DLD1 (cell line): Measurements from ENCODE around the gene KCTD2.
"Not testable (repeated sequence)": the region's sequence is repeated elsewhere in the genome, so short reads cannot be mapped to it uniquely, and the experiment has no call there.

ENCODE experiments used
- in situ Hi-C: cut with HindIII; loops from 2 replicates; pipeline ENCODE4 v1.10.0; 2017; ENCODE audit warnings: low sequenced_read_pairs

The KCTD2 gene

DNA sequence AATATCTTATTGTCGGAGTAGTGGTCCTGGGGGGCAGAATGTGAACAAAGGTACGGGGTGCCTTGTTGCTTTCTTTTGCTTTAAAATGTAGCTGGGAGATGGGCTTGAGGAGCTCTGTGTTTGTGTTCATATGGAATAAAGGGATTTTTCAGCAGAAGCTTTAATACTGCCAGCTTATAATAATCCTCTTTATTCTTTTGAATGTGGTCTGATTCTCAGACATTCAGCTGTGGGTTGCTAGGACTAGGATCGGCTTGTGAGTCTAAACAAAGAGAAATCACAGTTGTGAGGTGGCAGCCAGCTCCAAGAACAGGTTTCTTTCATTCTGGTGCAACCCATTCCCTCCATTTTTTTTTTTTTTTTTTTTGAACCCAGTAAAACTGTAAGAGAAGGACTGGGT, 27.3 kb upstream of the KCTD2 start:
- in situ Hi-C loops: no loop called here

DNA sequence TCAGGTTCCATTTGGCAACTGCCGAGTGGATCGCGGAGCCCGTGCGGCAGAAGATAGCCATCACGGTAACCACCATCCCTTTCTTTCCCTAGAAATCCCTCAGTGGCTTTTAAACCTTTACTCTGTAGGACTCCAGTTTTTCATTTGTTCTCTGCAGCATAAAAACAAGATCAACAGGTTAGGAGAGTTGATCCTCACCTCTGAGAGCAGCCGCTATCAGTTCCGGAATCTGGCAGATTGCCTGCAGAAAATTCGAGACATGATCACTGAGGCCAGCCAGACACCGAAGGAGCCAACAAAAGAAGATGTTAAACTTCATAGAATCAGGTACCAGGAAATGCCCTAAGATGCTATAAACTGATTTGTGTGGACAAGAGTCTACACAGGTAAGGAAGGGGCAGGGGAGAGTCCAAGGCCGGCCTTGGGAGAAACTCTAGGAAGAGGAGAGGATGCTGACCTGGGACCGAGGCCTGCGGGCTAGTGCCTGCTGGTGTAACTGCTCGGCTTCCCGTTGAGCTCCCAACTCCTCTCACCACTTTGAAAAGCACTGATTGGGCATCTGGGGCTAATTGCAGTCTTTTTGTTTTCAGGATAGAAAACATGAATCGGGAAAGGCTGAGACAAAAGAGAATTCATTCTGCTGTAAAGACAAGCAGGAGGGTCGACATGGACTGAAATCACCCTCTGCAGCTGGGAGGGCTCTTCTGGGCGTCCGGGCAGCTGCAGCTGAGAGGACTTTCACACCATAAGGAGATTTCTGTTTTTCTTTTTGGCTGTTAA, 26.5 kb upstream of the KCTD2 start:
- in situ Hi-C loops: no loop called here

DNA sequence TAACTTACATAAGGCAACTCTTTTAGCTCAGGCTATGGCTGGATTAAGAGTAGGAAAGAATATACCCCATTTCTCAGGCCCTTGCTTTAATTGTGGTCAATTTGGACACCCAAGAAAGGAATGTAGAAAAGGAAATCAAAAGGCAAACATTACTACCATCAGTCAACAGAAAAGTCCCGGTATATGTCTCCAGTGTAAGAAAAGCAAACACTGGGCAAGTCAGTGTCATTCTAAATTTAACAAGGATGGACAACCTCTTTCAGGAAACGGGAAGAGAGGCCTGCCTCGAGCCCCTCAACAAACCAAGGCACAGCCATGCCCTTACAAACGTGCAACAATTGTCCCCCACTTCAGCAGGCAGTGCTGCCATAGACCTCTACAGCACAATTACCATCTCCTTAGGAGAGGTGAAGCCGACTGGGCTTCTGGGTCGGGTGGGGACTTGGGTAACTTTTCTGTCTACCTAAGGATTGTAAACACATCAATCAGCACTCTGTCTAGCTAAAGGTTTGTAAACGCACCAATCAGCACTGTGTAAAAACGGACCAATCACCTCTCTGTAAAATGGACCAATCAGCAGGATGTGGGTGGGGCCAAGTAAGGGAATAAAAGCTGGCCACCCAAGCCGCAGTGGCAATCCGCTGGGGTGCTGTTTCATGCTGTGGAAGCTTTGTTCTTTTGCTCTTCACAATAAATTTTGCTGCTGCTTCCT, 22.2 kb upstream of the KCTD2 start:
- in situ Hi-C loops: no loop called here

DNA sequence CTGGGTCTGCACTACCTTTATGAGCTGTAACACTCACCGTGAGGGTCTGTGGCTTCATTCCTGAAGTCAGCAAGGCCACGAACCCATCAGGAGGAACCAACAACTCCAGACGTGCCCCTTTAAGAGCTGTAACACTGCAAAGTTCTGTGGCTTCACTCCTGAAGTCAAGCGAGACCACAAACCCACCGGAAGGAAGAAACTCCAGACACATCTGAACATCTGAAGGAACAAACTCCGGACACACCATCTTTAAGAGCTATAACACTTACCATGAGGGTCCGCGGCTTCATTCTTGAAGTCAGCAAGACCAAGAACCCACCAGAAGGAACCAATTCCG, 21.7 kb upstream of the KCTD2 start:
- in situ Hi-C loops: not testable (repeated sequence)

DNA sequence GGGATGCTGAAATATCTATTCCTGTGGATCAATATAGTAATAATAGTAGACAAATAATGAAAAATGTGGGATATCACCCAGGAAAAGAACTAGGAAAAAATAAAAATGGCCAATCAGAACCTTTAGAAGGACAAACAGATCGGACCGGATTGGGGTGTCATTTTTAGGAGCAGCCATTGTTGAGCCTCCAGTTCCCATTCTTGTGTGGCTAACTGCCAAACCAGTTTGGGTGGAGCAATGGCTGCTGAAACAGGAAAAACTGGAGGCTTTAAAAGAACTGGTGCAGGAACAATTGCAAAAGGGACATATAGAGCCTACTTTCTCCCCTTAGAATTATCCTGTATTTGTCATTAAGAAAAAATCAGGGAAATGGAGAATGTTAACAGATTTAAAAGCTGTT, 20.4 kb upstream of the KCTD2 start:
- in situ Hi-C loops: not testable (repeated sequence)

DNA sequence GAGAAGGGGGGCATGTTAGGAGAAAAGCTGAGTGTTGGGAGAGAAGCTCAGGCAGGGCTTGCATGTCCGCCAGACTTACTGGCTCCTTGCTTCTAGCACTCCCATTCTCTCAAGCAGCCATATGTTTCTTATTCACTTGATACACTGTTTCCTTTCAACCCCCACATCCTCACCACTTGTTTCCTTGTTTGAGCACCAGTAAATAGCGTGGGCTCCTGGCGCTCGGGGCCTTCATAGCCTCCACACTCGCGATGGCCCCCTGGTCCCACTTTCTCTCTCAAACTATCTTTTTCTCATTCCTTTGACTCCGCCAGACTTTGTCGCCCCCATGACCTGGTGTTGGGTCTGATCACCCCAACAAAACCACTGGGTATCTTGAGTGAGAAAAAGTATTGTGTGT, 16.9 kb upstream of the KCTD2 start:
- in situ Hi-C loops: no loop called here

DNA sequence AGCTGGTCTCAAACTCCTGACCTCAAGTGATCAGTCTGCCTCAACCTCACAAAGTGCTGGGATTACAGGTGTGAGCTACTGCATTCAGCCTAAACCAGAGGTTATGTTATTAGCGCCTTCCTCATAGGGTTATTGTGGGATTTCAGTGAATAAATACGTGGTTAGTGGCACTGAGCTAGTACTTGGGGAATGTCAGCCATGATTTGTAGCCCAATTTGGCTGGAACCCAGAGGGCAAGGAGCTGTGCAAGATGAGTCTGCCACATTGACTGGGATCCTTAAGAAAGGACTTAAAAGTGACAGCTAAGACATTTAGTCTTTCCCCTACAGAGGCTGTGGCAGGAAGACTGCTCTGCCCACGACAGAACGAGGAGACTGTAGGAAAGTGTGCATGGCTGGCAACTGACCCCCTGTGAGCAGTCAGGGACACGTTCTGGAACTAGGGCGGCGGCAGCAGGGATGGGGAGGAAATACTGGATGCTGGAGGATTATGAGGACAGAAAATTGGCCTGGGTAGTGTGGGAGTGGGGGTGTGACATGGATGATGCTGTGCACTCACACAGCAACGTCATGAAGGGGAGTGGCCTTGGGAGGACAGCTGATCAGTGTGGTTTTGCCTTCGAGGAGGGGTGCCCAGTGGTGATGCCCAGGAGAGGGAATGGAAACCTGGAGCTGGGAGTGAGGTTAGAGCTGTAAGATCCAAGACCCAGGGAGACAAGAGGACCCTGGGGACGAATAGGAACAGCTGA, 14.9 kb upstream of the KCTD2 start:
- in situ Hi-C loops: no loop called here

DNA sequence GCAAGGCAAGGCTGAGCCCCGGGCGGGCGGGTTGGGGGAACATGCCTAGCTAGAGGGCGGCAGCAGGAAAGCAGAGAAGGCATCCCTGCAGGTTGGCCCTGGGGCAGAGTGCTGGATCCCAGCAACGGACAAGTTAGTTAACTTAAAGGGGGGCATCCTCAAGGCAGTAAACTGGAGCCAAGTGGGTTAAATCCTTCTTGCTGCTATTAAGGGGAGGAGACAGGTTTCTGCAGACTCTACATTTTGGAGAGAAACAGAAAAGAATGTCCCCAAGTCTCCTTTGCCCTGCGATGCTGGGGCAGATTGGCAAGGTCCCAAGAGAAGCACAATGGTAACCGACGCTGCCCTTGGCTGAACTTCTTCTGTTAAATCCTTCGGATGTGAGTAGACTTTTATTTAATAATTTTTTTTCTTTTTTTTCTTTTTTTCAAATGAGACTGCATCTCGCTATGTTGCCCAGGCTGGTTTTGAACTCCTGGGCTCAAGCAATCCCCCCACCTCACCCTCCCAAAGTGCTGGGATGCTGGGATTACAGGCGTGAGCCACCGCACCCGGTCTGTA, 14.2 kb upstream of the KCTD2 start:
- in situ Hi-C loops: no loop called here

DNA sequence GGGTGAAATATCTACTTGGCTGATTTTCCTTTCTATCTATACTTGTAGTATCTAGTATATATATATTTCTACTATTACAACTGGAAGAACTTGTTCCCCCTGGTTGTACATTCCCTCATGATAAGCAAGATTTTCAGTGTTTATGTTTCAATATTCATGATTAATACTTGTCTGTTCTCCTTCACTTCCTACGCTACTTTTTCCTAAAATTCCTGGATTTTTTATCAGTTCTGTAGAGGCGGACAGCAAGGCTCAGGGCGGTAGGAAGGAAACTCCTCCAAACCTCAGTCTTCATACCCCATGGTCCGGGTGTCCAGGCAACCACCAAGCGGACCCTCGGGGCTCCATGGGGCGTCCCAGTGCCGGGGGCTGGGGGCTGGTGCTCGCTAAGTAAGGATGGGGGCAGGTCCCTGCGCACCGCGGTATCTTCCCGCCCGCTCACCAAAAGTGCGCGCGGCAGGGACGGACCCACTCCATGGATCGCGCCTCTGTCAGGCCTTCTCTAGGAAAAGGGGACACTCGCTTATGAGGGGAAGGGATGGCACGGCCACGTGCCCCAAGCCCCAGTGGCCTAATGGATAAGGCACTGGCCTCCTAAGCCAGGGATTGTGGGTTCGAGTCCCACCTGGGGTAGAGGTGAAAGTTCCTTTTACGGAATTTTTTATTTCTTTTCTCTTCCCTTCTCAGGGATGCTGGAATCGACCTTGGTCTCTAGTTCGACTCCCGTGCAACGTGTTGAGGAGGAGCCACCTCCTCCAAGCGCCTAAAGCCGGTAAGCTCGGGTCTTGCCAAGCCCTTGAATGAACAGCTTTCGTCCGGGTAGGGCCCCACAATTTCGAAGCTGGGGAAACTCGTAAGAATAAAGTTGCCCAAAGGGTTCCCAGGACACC, 13.4 kb upstream of the KCTD2 start:
- in situ Hi-C loops: no loop called here

DNA sequence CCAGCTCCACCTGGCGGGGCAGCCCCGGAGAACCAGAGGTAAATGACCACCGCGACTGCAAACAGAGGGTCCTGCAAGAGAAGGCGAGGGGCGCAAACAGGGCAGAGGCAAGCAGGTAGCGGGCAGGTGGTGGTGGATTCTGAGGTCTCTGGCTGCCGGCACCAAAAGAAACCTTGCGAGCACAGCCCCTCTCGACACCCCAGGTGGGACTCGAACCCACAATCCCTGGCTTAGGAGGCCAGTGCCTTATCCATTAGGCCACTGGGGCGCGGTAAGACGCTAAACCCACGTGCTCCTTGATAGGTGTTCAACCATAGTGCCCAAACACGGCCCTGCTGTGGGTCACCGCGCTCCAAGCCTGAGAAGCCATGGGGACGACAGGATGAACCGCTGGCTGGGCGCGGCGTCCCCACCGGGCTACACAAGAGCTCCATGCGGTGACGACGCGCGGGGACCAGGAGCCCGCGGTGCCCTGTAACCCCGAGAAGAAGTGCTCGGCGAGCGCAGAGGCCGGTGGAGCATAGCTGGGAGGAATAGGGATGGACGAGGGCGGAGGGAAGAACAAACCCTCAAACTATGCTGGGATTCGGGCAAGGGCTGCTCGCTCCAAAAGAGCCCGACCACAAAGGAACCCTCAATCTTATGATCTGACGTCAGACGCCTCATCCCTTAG, 12.7 kb upstream of the KCTD2 start:
- in situ Hi-C loops: no loop called here

DNA sequence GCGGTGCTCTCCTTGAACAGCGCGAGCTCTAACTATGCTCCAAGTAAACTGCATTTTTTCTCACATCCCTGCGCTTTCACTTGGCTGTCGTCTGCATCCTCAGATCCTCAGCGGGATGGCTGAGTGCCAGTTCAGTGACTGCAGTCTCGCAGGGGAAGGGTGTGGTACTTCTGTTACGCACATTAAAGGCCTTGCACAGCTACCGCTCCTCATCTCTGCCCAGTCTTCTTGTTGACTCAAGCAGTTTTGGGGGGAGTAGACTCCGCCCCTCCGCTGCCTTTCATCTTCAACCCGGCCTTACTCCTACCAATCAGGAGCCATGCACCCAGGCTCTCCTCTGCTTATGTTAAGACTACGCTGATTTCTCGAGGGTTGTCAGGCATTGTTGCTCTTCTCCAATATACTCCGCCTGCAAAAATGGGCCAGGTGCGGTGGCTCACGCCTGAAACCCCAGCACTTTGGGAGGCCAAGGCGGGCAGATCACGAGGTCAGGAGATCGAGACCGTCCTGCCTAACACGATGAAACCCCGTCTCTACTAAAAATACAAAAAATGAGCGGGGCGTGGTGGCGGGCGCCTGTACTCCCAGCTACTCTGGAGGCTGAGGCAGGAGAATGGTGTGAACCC, 10.3 kb upstream of the KCTD2 start:
- in situ Hi-C loops: no loop called here

DNA sequence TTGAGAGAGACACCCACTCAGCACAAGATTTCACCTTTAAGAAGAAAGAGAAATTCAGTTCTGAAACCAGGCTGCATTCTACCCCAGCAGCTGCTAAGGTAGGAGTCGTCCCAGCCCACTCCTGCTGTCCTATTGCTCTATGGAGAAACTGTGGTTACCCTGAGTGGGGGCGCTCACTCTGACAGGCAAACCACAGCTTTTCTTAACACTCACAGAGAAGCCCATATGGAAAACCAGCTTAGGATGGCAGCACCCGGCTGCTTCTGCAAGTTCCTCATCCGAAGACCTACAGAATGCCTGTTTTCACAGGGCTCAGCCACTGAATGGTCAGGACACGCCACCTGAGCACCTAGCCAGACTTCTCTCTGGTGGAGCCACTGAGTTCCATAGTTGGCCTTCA, 7.8 kb upstream of the KCTD2 start:
- in situ Hi-C loops: no loop called here

DNA sequence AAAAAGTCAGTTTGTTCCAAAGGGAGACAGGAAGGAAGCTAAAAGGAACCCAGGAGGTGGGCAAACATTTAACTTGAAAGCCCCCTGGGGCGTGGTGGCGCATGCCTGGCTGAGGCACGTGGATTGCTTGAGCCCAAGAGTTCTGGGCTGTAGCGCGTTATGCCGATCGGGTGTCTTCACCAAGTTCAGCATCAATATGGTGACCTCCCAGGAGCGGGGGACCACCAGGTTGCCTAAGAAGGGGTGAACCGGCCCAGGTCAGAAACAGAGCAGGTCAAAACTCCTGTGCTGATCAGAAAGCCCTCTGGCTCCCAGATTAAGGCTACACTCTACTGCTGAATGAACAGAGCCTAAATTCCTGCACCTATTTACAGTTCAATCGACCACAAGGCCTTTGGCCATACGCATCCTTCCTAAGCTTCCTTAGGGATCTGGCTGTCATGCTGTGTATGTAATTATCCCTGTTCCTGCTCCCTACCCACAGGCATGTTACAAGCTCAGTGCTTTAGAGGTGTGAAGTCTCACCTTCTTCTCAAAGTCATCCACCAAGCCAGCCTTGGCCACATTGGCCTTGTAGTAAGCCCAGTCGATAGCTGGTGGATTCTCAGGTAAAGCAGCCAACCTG, 5.3 kb upstream of the KCTD2 start:
- in situ Hi-C loops: no loop called here

DNA sequence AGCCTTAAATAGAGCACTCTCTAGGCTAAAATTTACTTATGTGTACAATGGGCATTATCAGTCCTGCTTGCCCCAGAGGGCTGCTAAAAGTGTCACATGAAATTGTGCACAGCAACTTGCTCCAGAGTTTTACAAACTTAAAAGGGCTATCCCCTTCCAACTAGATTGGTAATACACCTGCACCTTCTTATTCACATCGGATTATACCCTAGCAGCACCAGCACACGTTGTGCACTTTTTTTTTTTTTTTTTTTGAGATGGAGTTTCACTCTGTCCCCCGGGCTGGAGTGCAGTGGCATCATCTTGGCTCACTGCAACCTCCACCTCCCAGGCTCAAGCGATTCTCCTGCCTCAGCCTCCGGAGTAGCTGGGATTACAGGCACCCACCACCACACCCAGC, 3.2 kb upstream of the KCTD2 start:
- in situ Hi-C loops: not testable (repeated sequence)

DNA sequence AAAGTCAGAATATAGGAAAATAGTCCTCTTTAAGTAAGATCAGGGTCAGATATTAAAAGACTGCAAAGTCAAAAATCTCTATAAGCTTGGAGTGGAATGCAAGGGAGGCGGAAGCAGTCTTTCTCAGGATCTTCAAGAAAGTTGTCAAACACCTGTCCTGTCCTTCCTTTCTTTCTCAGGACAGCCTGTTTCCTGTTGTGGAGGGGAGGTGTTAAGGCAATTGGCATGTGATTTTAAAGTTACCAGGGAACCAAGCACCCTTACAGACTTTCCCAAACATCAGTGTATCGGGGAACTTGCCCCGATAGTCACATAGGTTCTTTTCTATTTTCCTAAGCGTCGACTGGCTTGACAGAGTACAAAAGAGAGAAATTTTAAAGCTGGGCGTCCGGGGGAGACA, 2.3 kb upstream of the KCTD2 start:
- in situ Hi-C loops: no loop called here

DNA sequence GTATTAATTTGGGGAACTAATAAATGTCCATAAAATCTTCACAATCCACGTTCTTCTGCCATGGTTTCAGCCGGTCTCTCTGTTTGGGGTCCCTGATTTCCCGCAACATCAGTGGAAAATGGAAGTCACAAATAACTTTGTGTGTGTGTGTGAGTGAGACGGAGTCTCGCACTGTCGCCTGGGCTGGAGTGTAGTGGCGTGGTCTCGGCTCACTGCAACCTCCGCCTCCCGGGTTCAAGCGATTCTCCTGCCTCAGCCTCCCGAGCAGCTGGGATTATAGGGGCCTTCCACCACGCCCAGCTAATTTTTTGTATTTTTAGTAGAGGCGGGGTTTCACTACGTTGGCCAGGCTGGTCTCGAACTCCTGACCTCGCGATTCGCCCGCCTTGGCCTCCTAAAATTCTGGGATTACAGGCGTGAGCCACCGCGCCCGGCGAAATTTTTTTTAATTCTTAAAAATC, 1.0 kb upstream of the KCTD2 start:
- in situ Hi-C loops: not testable (repeated sequence)

DNA sequence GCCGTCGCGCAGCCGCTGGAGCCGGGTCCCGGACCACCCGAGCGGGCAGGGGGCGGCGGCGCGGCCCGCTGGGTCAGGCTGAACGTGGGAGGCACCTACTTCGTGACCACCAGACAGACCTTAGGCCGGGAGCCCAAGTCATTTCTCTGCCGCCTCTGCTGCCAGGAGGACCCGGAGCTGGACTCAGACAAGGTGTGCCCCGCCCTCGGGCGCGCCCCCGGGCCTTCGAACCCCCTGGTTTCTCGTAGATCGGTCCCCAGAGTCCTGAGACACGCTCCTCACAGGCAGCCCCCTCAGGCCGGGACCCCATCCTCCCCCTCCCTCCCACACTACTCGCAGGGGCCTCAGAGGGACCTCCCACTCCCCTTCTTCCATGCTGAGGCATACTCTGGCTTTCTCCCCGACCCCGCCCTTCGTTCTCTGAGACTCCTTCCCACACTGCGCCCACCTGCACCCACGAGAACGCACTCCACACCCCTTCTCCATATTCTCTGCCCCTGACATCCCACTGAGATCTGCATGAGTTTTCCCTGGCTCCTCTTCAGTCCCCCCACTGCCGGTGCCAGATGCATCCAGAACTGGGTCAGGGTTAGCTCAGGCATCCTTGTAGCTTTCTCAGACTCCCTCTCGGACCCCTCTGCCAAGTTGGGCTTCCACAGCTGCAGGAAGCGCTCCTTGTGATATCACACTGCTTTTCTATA, 523 bp downstream of the KCTD2 start:
- in situ Hi-C loops: no loop called here

DNA sequence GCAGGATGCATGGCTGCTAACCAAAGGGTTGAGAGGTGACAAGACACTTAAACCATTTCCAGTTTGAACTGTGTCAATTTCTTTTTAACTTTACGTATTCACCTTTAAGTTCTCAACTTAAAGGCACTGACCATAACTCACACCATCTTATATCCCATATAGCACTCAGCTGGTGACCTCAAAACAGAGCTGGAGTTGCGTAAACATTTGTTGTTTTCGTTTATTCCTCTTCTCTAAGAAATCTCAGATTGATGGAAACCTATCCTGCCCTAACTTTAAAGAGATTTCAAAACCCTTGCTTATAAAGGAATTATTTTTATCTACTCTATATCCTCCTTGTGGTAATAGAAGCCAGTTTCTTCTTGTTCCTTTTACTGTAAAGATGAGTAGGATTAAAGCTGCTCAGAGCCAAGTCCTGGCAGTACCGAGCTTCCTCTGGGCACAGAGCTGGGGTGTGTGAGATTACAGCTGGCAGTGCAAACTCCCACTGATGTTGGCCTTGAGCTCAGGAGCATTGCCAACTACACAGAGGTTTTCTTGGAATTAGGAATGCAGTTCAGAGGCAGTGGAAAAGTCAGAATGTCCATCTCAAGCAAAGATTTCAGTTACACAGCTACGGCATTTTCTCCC, 1.3 kb downstream of the KCTD2 start:
- in situ Hi-C loops: no loop called here
